GM13976 (cell line): ENCODE data around the gene DOCK4.

Source experiments
- DNase-seq: peaks from one replicate; pipeline ENCODE4 v3.0.0; 2012; ENCODE audit warnings: low spot score
- in situ Hi-C: fragments of 300-500 bp; cut with MboI; formaldehyde crosslinking; loops from one replicate; pipeline ENCODE4 v1.12.0; 2022; ENCODE audit warnings: low sequenced_read_pairs, mixed read lengths, inconsistent platforms; ENCODE audit not compliant: unreplicated experiment
- TF ChIP-seq, protein P1 (sequence below): IDR thresholded peaks from 2 replicates; pipeline ENCODE4 v1.5.1; 2012; ENCODE audit warnings: borderline replicate concordance, mild to moderate bottlenecking; ENCODE audit not compliant: insufficient read depth; ENCODE audit errors: extremely low read depth, missing control alignments, control extremely low read depth

DOCK4 gene

GRCh38 chr7:112220877-112221434 lies 14.8 kb upstream of the DOCK4 start:
- no peak for DNase-seq
- TF ChIP-seq, protein P1, sequence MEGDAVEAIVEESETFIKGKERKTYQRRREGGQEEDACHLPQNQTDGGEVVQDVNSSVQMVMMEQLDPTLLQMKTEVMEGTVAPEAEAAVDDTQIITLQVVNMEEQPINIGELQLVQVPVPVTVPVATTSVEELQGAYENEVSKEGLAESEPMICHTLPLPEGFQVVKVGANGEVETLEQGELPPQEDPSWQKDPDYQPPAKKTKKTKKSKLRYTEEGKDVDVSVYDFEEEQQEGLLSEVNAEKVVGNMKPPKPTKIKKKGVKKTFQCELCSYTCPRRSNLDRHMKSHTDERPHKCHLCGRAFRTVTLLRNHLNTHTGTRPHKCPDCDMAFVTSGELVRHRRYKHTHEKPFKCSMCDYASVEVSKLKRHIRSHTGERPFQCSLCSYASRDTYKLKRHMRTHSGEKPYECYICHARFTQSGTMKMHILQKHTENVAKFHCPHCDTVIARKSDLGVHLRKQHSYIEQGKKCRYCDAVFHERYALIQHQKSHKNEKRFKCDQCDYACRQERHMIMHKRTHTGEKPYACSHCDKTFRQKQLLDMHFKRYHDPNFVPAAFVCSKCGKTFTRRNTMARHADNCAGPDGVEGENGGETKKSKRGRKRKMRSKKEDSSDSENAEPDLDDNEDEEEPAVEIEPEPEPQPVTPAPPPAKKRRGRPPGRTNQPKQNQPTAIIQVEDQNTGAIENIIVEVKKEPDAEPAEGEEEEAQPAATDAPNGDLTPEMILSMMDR: no peak
- in situ Hi-C loops: no loop called here

- in situ Hi-C loops: no loop called here
- TF ChIP-seq, protein P1: no peak
- DNase-seq: no peak
These were observed 9.6 kb upstream of the DOCK4 start for GRCh38 chr7:112215787-112216186.

GRCh38 chr7:112214883-112215282 lies 8.7 kb upstream of the DOCK4 start:
- in situ Hi-C loops: no loop called here
- no peak for DNase-seq
- TF ChIP-seq, protein P1: no peak

DNA sequence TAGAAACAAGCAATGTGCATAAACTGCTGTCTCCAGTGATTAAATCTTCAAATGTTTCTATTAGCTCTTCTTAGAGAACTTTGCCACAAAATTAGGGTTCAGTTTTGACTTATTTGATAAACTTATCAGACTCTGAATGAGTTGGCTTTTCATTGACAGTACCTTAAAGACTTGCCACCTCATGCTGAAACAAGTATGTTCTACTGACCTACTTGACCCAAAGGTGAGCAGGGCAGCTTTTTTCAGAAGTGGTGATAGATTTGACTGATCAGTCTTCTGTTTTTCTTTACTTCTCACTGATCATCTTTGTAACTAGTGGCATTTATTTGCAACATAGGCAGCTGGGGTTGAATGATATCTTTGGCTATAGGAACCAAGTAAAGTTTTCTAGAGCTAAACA lies 8.1 kb upstream of the DOCK4 start:
- in situ Hi-C loops: no loop called here
- TF ChIP-seq, protein P1: no peak

DNA sequence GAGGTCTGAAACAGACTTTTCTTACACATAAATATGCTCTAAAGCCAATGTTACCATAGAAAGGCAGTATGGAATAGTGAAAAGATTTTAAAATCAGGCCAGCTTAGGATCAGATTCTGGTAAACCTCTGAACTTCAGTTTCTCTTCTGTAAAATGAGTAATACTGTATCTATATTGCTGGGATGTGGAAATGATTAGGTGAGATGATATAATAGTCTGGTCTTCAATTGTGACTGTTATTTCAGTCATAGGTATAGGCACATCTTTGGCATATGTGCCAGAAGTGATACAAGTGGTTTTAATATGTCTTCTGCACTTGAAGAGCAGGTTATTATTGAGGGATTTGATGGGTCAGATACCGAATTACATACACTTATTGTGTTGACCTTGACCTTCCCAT lies 7.5 kb upstream of the DOCK4 start:
- in situ Hi-C loops: no loop called here
- DNase-seq: no peak
- TF ChIP-seq, protein P1: no peak

More for the DNA sequence above, 8.1 kb upstream of the DOCK4 start:
- no peak for DNase-seq

- TF ChIP-seq, protein P1: no peak
- DNase-seq: no peak
- in situ Hi-C loops: no loop called here
These were observed 6.4 kb upstream of the DOCK4 start for GRCh38 chr7:112212571-112212970.
